ENCODE measurements around the gene INPP1.

DNA sequence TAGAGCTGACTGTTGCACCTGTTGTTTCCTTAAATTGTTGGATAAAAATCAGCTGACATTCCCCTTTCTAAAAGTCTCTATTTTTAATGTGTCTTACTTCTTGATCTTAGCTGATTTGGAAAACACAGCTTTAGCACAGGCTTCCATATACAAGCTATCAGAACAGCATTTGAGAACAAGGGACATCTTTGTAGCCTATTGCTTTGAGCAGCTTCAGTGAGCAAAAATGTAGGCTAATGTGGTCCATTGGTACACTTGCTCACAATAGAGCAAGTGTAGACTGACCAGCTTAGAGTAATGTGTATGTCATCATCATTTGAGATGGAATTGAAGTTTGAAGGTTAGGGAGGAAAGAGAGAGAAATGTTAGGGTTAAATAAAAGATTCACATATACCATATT is 7.0 kb downstream of the INPP1 start:
- no peak for TF ChIP-seq CTCF (IDR thresholded peaks at IDR 0.05; ENCODE audit: poor library complexity)
- no peak for TF ChIP-seq EZH2phosphoT487 (IDR thresholded peaks at IDR 0.05; ENCODE audit: low read depth, severe bottlenecking, unreplicated experiment)
